Measurements from ENCODE around the gene CTSZ.

Gene CTSZ

GRCh38 chr20:59024111-59024530 is 17.1 kb upstream of the CTSZ start:
- no peak for ATAC-seq
- TF ChIP-seq POU6F1 (CRISPR knock-in tag; IDR thresholded peaks at IDR 0.05; ENCODE audit: borderline replicate concordance, low read depth): no peak
- no peak for TF ChIP-seq ARNTL (CRISPR knock-in tag; IDR thresholded peaks at IDR 0.05; ENCODE audit: borderline replicate concordance, low read depth)
- TF ChIP-seq ZFP3 (CRISPR knock-in tag; IDR thresholded peaks at IDR 0.05): no peak
- TF ChIP-seq OSR1 (CRISPR knock-in tag; IDR thresholded peaks at IDR 0.05): no peak
- no peak for TF ChIP-seq CREB5 (CRISPR knock-in tag; IDR thresholded peaks at IDR 0.05; ENCODE audit: low read depth)
- no peak for TF ChIP-seq ZFP30 (CRISPR knock-in tag; IDR thresholded peaks at IDR 0.05)
- no peak for TF ChIP-seq SNAI2 (CRISPR knock-in tag; IDR thresholded peaks at IDR 0.05)

GRCh38 chr20:59023616-59024015 is 16.6 kb upstream of the CTSZ start:
- no peak for ATAC-seq
- no peak for TF ChIP-seq TSHZ2 (CRISPR knock-in tag; IDR thresholded peaks at IDR 0.05)
- TF ChIP-seq ESRRG (CRISPR knock-in tag; IDR thresholded peaks at IDR 0.05): no peak
- TF ChIP-seq ZNF8 (CRISPR knock-in tag; IDR thresholded peaks at IDR 0.05): no peak
- TF ChIP-seq ZNF565 (CRISPR knock-in tag; conservative IDR thresholded peaks at IDR 0.05; ENCODE audit: low read depth): no peak
- no peak for TF ChIP-seq PATZ1 (CRISPR knock-in tag; IDR thresholded peaks at IDR 0.05; ENCODE audit: borderline replicate concordance)
- no peak for TF ChIP-seq PPARA (CRISPR knock-in tag; IDR thresholded peaks at IDR 0.05; ENCODE audit: borderline replicate concordance)
- TF ChIP-seq GLIS3 (CRISPR knock-in tag; IDR thresholded peaks at IDR 0.05): no peak
- no peak for TF ChIP-seq CSRNP3 (CRISPR knock-in tag; IDR thresholded peaks at IDR 0.05)
- TF ChIP-seq CSDC2 (CRISPR knock-in tag; IDR thresholded peaks at IDR 0.05): no peak
- no peak for TF ChIP-seq RARB (CRISPR knock-in tag; IDR thresholded peaks at IDR 0.05)
- TF ChIP-seq TCF4 (CRISPR knock-in tag; IDR thresholded peaks at IDR 0.05; ENCODE audit: borderline replicate concordance): no peak
- TF ChIP-seq POU6F1 (CRISPR knock-in tag; IDR thresholded peaks at IDR 0.05; ENCODE audit: borderline replicate concordance, low read depth): no peak
- no peak for TF ChIP-seq ISL1 (CRISPR knock-in tag; IDR thresholded peaks at IDR 0.05)
- no peak for TF ChIP-seq ZFP30 (CRISPR knock-in tag; IDR thresholded peaks at IDR 0.05)

- TF ChIP-seq CSDC2 (CRISPR knock-in tag; IDR thresholded peaks at IDR 0.05) (no peak), ESRRG (CRISPR knock-in tag; IDR thresholded peaks at IDR 0.05) (no peak), PATZ1 (CRISPR knock-in tag; IDR thresholded peaks at IDR 0.05; ENCODE audit: borderline replicate concordance) (no peak), ZFP30 (CRISPR knock-in tag; IDR thresholded peaks at IDR 0.05) (no peak), TOX (CRISPR knock-in tag; IDR thresholded peaks at IDR 0.05; ENCODE audit: borderline replicate concordance) (no peak), TCF4 (CRISPR knock-in tag; IDR thresholded peaks at IDR 0.05; ENCODE audit: borderline replicate concordance) (no peak), POU6F1 (CRISPR knock-in tag; IDR thresholded peaks at IDR 0.05; ENCODE audit: borderline replicate concordance, low read depth) (no peak), ZNF70 (CRISPR knock-in tag; IDR thresholded peaks at IDR 0.05) (no peak), ZNF8 (CRISPR knock-in tag; IDR thresholded peaks at IDR 0.05) (no peak), ZNF565 (CRISPR knock-in tag; conservative IDR thresholded peaks at IDR 0.05; ENCODE audit: low read depth) (no peak)
- no peak for ATAC-seq
Measured at GRCh38 chr20:59022754-59023153, 15.7 kb upstream of the CTSZ start.

Measured in SK-N-SH treated with all-trans-retinoic acid at 6 μM for 48 hours (cell line).